GM19035 (cell line): Measurements from ENCODE around the gene TCF4.
A peak's percentile ranks its signal among the peaks of the same experiment; 100 is the strongest.

Source experiments
- ATAC-seq: cut with Tn5 transposase; IDR thresholded peaks from one replicate; pipeline ENCODE4 v1.9.1; 2021; ENCODE audit not compliant: unreplicated experiment

Gene TCF4

GRCh38 chr18:55328301-55328700 lies 259.7 kb downstream of the TCF4 start:
- peak; percentile 44 for ATAC-seq

- no peak for ATAC-seq
These were observed 260.5 kb downstream of the TCF4 start for GRCh38 chr18:55327454-55327853.

GRCh38 chr18:55326134-55326533 lies 261.9 kb downstream of the TCF4 start:
- ATAC-seq = no peak

- no peak for ATAC-seq
These were observed 263.8 kb downstream of the TCF4 start for GRCh38 chr18:55324166-55324565.

- ATAC-seq = no peak
These were observed 264.7 kb downstream of the TCF4 start for GRCh38 chr18:55323051-55323994.

GRCh38 chr18:55322178-55322735 lies 265.7 kb downstream of the TCF4 start:
- ATAC-seq = peak; percentile 71

GRCh38 chr18:55321265-55322177 lies 266.5 kb downstream of the TCF4 start:
- ATAC-seq = peak; percentile 68

- ATAC-seq = no peak
These were observed 267.3 kb downstream of the TCF4 start for GRCh38 chr18:55320424-55321264.

- ATAC-seq = no peak
These were observed 268.4 kb downstream of the TCF4 start for GRCh38 chr18:55319459-55320193.

GRCh38 chr18:55318951-55319441 lies 269.0 kb downstream of the TCF4 start:
- no peak for ATAC-seq

- no peak for ATAC-seq
These were observed 270.1 kb downstream of the TCF4 start for GRCh38 chr18:55317864-55318263.

- ATAC-seq = no peak
These were observed 270.7 kb downstream of the TCF4 start for GRCh38 chr18:55317324-55317723.

GRCh38 chr18:55316486-55317184 lies 271.4 kb downstream of the TCF4 start:
- ATAC-seq = no peak

GRCh38 chr18:55314615-55315237 lies 273.3 kb downstream of the TCF4 start:
- no peak for ATAC-seq

- no peak for ATAC-seq
These were observed 274.0 kb downstream of the TCF4 start for GRCh38 chr18:55314031-55314430.

GRCh38 chr18:55310863-55311262 lies 277.1 kb downstream of the TCF4 start:
- no peak for ATAC-seq

- no peak for ATAC-seq
These were observed 277.8 kb downstream of the TCF4 start for GRCh38 chr18:55310044-55310676.

- ATAC-seq = no peak
These were observed 278.7 kb downstream of the TCF4 start for GRCh38 chr18:55309249-55309648.
